Stimulated activated CD8-positive, alpha-beta memory T cell treated with anti-CD3 and anti-CD28 coated beads, Interleukin-7, amount 100 ng/mL, for 1 hour (primary cell): ENCODE measurements around the gene GSE1.

Experiments
- DNase-seq, 2 donors: peaks; one replicate each; pipeline ENCODE4 v3.0.0-alpha.2; 2020; ENCODE audit warnings: low read depth in 2 of 2

GSE1 gene

GRCh38 chr16:85573696-85574641 is 39.2 kb upstream of the GSE1 start:
- no peak for DNase-seq

DNA sequence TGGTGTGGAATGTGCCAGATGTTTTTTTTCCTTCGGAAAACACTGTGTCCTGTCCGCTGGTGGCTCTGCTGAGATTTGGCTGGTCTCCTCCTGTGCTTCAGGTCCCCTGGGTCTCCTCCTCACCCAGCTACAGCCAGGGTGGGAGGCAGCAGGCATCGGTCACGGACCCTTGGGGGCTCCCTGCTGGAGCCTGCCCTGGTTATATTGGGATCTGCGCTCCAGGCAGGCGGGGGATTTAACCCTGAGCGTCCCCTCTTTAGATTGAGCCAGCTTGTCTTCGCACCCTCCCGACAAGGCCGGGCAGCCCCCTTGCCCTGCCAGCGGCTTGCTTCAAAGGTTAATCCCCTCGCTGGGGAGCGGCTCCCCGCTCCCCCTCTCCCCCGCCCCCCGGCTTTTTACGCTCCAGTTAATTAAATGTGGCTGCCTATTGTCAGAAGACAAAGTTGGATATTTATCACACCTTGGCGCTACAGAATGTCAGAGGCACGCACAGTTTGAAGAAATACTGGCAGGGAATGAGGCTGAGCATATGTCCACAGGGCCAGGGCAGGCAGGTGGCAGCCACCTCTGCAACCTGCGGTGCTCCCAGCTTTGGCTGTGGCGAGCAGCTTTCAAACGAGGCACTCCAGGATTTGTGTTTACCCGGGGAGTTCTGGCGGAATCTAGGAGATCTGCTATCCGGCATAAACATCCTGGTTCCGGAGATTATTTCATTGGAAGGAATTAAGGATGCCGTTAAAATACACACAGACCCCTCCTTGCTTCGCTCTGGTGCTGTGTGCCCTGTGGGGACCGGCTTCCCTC is 38.2 kb upstream of the GSE1 start:
- DNase-seq = no peak

- no peak for DNase-seq
Measured at GRCh38 chr16:85575920-85576319, 37.2 kb upstream of the GSE1 start.

DNA sequence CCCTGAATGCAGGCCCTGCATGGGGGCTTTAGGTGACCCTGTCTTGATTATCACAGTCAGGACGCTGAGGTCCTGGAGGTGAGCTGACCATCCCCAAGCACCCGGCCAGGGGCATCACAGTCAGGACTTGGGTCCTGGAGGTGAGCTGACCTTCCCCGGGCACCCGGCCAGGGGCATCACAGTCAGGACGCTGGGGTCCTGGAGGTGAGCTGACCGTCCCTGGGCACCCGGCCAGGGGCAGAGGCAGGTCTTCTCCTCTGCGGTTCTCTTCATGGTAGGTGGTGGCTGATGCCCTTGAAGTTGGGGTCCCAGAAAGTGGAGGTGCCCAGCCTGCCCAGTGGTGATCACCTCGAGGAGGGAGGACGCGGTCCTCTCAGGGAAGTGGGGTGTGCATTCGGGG is 36.2 kb upstream of the GSE1 start:
- no peak for DNase-seq

- DNase-seq = no peak
Measured at GRCh38 chr16:85577899-85578598, 35.1 kb upstream of the GSE1 start.

DNA sequence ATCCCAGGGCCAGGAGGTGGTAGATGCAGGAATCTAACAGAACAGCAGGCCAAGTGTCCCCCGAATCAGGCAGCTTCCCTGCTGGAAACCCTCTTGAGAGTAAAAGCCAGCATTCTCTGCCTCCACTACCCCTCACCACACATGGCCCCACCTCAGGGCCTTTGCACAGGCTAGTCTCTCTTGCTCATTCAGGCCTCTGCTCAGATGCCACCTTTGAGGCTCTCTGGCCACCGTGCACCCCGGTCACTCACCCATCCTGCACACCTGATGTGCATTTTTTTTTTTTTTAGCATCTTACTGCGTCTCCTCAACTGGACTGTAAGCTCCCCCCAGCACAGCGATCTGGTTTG is 34.5 kb upstream of the GSE1 start:
- no peak for DNase-seq

- DNase-seq = no peak
Measured at GRCh38 chr16:85579191-85579590, 33.9 kb upstream of the GSE1 start.

DNA sequence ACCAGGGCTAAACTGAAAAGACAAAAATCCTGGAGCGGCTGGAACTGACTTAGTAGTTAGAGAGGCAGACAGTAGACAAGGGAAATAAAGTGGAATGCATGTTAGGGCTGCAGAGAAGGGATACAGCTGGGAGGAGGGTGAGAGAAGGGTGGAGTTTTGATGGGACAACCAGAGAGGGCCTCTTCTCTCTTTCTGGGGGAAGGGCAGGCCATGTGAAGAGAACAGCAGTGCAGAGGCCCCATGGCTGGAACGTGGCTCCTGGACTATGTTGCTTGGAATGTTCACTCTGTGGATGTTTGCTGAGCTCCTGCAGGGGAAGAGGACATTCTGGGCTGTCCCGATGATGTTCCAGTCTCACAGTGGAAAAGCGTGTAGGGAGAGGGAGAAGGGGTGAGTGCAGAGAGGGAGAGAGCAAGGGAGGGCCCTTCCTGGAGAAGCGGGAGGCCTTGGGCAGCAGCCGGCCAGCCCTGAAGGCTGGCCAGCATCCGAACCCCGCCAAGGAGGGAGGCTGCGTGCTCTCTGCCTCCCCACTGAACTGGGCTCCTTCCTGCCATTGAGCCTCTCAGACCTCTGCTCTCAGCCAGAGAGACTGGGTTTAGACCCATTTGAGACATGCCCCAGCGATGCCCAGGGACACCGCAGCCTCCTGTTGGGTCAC is 33.1 kb upstream of the GSE1 start:
- no peak for DNase-seq

- no peak for DNase-seq
Measured at GRCh38 chr16:85580684-85581083, 32.4 kb upstream of the GSE1 start.

- DNase-seq = no peak
Measured at GRCh38 chr16:85582229-85582991, 30.7 kb upstream of the GSE1 start.

DNA sequence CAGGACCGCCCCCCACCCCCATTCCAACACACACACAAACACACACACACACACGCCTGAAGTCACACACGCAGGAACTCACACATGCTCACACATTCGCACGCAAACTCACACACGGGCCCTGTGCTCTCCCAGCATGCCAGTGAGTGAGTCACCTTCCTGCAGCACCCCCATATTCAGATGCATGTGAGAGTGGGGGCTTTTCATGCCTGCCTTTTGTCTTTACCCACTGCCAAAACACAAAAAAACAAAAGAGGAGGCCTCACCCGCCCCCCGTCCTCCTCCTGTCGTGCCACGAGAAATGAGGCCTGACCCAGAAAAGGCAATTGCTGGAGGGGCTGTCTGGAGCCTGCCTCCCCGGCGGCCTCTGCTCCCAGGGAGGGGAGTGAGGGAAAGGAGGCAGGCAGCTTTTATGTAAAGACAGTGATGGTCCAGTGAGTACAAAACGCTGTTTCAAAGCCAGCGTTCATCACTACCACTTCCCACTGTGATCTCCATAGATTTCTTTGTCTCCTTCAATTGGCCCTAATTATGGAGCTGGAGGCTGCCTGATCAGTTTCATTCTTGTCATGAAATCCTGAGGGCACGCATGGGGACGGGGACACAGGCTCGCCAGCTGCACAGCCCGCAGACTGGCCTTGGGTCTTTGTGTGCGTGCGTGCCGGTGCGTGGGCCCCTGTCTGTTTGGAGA is 29.5 kb upstream of the GSE1 start:
- DNase-seq = no peak

GRCh38 chr16:85584267-85584666 is 28.9 kb upstream of the GSE1 start:
- DNase-seq = no peak

DNA sequence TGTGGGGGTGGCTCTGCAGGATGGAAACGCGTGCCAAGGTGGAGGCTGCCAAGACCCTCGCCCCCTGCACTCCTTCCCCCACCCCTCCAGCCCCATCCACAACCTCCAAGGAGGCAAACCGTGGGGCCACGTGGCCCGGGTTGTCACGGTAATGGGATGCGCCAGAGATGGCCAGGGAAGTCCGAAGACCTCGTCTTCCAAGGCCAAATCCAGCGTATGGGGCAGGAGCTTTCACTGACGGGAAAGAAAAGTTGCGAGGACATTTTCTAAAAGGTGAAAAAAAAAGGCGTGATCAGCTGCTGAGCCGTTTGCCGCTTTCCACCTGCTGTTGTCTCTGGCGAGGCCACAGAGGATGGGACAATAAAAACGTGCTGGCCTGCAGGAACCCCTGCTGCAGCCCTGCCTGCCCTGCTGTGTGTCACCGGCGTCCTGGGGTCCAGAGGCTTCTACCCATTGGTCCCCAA is 28.3 kb upstream of the GSE1 start:
- DNase-seq = no peak

DNA sequence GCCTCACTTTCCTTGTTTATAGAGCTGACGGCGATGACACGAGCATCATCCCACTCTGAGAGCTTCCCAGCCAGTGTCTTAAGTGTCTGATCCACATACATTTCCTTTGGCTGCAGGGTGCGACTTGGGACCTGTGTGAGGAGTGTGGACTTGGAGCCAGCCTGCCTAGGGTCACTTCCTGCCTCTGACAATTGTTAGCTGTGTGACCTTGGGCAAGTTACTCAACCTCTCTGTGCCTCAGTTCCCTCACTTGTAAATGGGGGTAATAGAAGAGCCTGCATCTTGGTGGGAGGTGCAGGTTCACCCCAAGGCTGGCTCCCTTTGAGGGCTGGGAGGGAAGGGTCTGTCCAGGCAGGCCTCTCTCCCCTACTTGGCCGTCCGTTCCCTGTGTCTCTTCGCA is 27.4 kb upstream of the GSE1 start:
- no peak for DNase-seq

- DNase-seq = no peak
Measured at GRCh38 chr16:85586380-85587104, 26.6 kb upstream of the GSE1 start.

- no peak for DNase-seq
Measured at GRCh38 chr16:85587762-85588556, 25.2 kb upstream of the GSE1 start.

DNA sequence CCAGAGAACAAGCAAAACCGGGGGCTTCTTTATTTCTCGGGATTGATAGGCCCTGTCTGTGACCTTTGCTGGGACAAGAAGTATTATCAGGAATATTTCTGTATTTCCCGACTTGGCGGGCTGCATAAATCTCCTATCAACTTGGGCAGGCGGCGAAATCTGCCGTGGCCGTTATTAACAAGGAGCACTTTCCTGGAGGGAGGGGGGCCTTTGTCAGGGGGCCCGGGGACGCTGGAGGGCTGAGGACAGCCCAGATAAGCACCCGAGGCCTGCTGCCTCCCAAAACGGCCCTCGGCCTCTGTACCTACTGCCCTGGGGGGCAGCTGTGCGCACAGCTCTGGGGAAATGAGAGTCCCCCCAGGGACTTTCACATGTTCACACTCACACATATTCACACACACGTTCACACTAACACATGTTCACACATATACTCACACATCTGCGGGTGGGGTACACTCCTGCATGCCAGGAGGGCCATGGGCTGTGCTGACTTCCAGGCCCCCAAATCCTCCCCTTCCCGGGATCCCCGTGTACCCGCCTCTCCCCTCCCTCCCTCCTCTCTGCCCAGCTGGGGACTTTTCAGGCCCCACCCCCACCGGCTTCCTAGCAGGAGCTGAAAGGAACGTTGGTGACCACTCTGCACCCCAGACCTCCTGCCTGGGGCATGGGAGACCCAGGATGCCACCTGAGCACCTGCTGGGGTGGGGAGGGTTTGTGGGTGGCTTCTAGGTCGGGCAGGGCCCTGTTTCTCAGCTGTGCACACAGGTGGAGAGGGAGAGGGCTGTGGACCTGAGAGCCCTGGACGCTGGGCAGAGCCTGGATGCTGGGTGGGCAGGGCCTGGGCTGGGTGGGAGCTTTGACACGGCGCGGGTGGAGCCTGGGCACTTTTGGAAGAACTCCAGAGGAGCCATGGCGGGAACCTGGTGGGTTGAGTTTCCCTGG is 24.3 kb upstream of the GSE1 start:
- DNase-seq = no peak
